ENCODE results near the gene JARID2. TPM values are rescaled to one million over a fixed set of nuclear protein-coding genes. Genes with fewer than 3 reads are reported as not detected.

Gene JARID2
- polyA plus RNA-seq, 1 of the 3 experiments (the other 2 are of a cell fraction), result 3.4 TPM

DNA sequence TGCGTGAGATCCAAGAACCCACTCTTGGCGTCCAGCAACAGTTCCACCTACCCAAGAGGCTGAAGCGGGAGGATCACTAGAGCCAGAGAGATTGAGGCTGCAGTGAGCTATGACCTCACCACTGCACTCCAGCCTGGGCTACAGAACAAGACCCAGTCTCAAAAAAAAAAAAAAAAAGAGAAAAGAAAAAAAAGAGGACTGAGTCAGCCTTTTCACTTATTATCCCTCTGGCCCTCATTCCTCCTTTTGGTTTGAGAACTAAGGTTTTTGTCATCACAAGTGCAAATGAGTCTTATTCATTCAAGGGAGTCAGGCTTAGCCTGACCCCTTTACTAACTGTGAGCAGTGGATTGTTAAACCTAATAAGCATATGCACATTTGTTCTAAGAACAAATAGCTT is 37.9 kb upstream of the JARID2 start:
- no peak for DNase-seq
- no peak overlapping the region for H2AFZ ChIP-seq (ENCODE audit: low read depth)
- ChIA-PET POLR2A (no interaction called here), CTCF (no interaction called here)
- no peaks in the 10 kb centered on the region for H3K79me2 ChIP-seq (ENCODE audit: insufficient read depth)
- H3K9me2 ChIP-seq, result no peaks in the 10 kb centered on the region
- no peak overlapping the region for H3K4me3 ChIP-seq (ENCODE audit: low read depth in 2 of 2, low read length in 1 of 2)
- no peaks in the 10 kb centered on the region for H4K20me1 ChIP-seq (ENCODE audit: insufficient read depth)
- TF ChIP-seq RAD21 (IDR thresholded peaks at IDR 0.05; ENCODE audit: low read length) (no peak), SIN3A (IDR thresholded peaks at IDR 0.05; ENCODE audit: borderline replicate concordance, low read depth, low read length) (no peak), POLR2AphosphoS5 (IDR thresholded peaks at IDR 0.05; ENCODE audit: low read depth, low read length) (no peak), FOXJ3 (CRISPR knock-in tag; IDR thresholded peaks at IDR 0.05) (no peak), EZH2phosphoT487 (IDR thresholded peaks at IDR 0.05; ENCODE audit: borderline replicate concordance, low read depth) (no peak), YY1 (IDR thresholded peaks at IDR 0.05; ENCODE audit: low read depth) (no peak), TEAD4 (IDR thresholded peaks at IDR 0.05; ENCODE audit: borderline replicate concordance, insufficient read depth) (no peak), NFIC (IDR thresholded peaks at IDR 0.05; ENCODE audit: borderline replicate concordance) (no peak), CHD2 (IDR thresholded peaks at IDR 0.05; ENCODE audit: low read length, partially characterized antibody) (no peak), SMC3 (IDR thresholded peaks at IDR 0.05; ENCODE audit: low read depth, low read length) (no peak)
- TF ChIP-seq, protein P1, sequence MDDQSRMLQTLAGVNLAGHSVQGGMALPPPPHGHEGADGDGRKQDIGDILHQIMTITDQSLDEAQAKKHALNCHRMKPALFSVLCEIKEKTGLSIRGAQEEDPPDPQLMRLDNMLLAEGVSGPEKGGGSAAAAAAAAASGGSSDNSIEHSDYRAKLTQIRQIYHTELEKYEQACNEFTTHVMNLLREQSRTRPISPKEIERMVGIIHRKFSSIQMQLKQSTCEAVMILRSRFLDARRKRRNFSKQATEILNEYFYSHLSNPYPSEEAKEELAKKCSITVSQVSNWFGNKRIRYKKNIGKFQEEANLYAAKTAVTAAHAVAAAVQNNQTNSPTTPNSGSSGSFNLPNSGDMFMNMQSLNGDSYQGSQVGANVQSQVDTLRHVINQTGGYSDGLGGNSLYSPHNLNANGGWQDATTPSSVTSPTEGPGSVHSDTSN (IDR thresholded peaks at IDR 0.05), result no peak
- TF ChIP-seq, protein P2, sequence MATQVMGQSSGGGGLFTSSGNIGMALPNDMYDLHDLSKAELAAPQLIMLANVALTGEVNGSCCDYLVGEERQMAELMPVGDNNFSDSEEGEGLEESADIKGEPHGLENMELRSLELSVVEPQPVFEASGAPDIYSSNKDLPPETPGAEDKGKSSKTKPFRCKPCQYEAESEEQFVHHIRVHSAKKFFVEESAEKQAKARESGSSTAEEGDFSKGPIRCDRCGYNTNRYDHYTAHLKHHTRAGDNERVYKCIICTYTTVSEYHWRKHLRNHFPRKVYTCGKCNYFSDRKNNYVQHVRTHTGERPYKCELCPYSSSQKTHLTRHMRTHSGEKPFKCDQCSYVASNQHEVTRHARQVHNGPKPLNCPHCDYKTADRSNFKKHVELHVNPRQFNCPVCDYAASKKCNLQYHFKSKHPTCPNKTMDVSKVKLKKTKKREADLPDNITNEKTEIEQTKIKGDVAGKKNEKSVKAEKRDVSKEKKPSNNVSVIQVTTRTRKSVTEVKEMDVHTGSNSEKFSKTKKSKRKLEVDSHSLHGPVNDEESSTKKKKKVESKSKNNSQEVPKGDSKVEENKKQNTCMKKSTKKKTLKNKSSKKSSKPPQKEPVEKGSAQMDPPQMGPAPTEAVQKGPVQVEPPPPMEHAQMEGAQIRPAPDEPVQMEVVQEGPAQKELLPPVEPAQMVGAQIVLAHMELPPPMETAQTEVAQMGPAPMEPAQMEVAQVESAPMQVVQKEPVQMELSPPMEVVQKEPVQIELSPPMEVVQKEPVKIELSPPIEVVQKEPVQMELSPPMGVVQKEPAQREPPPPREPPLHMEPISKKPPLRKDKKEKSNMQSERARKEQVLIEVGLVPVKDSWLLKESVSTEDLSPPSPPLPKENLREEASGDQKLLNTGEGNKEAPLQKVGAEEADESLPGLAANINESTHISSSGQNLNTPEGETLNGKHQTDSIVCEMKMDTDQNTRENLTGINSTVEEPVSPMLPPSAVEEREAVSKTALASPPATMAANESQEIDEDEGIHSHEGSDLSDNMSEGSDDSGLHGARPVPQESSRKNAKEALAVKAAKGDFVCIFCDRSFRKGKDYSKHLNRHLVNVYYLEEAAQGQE (IDR thresholded peaks at IDR 0.05; ENCODE audit: low read depth, low read length), result no peak
- TF ChIP-seq, protein P3, sequence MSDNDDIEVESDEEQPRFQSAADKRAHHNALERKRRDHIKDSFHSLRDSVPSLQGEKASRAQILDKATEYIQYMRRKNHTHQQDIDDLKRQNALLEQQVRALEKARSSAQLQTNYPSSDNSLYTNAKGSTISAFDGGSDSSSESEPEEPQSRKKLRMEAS (IDR thresholded peaks at IDR 0.05; ENCODE audit: low read depth), result no peak
- TF ChIP-seq, protein P4, sequence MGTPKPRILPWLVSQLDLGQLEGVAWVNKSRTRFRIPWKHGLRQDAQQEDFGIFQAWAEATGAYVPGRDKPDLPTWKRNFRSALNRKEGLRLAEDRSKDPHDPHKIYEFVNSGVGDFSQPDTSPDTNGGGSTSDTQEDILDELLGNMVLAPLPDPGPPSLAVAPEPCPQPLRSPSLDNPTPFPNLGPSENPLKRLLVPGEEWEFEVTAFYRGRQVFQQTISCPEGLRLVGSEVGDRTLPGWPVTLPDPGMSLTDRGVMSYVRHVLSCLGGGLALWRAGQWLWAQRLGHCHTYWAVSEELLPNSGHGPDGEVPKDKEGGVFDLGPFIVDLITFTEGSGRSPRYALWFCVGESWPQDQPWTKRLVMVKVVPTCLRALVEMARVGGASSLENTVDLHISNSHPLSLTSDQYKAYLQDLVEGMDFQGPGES (IDR thresholded peaks at IDR 0.05; ENCODE audit: low read depth, low read length), result no peak
- H3K27me3 ChIP-seq (ENCODE audit: insufficient read depth), result no peaks in the 10 kb centered on the region
- H3K4me1 ChIP-seq (ENCODE audit: control insufficient read depth in 1 of 2, insufficient read depth in 2 of 2, low read depth in 1 of 2, low read length in 1 of 2), result no peaks in the 10 kb centered on the region
- no peaks in the 10 kb centered on the region for H3K36me3 ChIP-seq (replicated peaks in 1 of 2; ENCODE audit: control insufficient read depth in 1 of 2, insufficient read depth in 2 of 2, low read length in 1 of 2)
- 69% methylated on average over 3 of the region's 3 CpGs for WGBS (ENCODE audit: low lambda C conversion rate)
- H3K9ac ChIP-seq, result no peak overlapping the region
- H3K4me2 ChIP-seq, result no peak overlapping the region
- no peak overlapping the region for H3K27ac ChIP-seq (ENCODE audit: low read depth in 2 of 2, low read length in 1 of 2)
- H3K9me3 ChIP-seq, result no peaks in the 10 kb centered on the region
- no peaks in the 10 kb centered on the region for H3F3A ChIP-seq (replicated peaks; ENCODE audit: insufficient read depth)

Measured in SK-N-SH (cell line).